Hepatocyte (in vitro differentiated cells): ENCODE measurements around the gene PSMG4. TPM values are rescaled to one million over a fixed set of nuclear protein-coding genes. Genes with fewer than 3 reads are reported as not detected.

ENCODE experiments used
- DNase-seq: peaks from one replicate; pipeline ENCODE4 v3.0.0-alpha.2; 2016; ENCODE audit warnings: low spot score
- H2AFZ ChIP-seq: fragments of 200-600 bp; sonication (generic); 2 replicates; pipeline ENCODE4 v1.6.0; 2016; ENCODE audit warnings: antibody characterized with exemption, mild to moderate bottlenecking
- H3K27ac ChIP-seq: fragments of 200-600 bp; sonication (generic); 2 replicates; pipeline ENCODE4 v1.5.1; 2016; ENCODE audit warnings: mild to moderate bottlenecking
- H3K27me3 ChIP-seq: fragments of 200-600 bp; sonication (generic); 2 replicates; pipeline ENCODE4 v1.6.1; 2016
- H3K36me3 ChIP-seq: fragments of 200-600 bp; sonication (generic); replicated peaks from 2 replicates; pipeline ENCODE4 v1.5.1; 2016; ENCODE audit warnings: low read depth; ENCODE audit not compliant: insufficient read depth
- H3K4me1 ChIP-seq: fragments of 200-600 bp; sonication (generic); 2 replicates; pipeline ENCODE4 v1.5.1; 2016; ENCODE audit warnings: mild to moderate bottlenecking, moderate library complexity; ENCODE audit not compliant: insufficient read depth
- H3K4me2 ChIP-seq: fragments of 200-600 bp; sonication (generic); 2 replicates; pipeline ENCODE4 v1.6.0; 2016
- H3K4me3 ChIP-seq: fragments of 200-600 bp; sonication (generic); 2 replicates; pipeline ENCODE4 v1.5.1; 2016; ENCODE audit warnings: mild to moderate bottlenecking
- H3K79me2 ChIP-seq: fragments of 200-600 bp; sonication (generic); 2 replicates; pipeline ENCODE4 v1.6.0; 2017; ENCODE audit warnings: mild to moderate bottlenecking
- H3K9me2 ChIP-seq: fragments of 200-600 bp; sonication (generic); replicated peaks from 2 replicates; pipeline ENCODE4 v1.6.0; 2017; ENCODE audit warnings: mild to moderate bottlenecking; ENCODE audit not compliant: insufficient read depth
- H3K9me3 ChIP-seq: fragments of 200-600 bp; sonication (generic); 2 replicates; pipeline ENCODE4 v1.5.1; 2016; ENCODE audit warnings: low read depth, mild to moderate bottlenecking
- H4K20me1 ChIP-seq: fragments of 200-600 bp; sonication (generic); 2 replicates; pipeline ENCODE4 v1.6.0; 2016; ENCODE audit warnings: mild to moderate bottlenecking; ENCODE audit not compliant: insufficient read depth, poor library complexity, severe bottlenecking
- CTCF ChIP-seq: fragments of 200-600 bp; sonication (generic); IDR thresholded peaks from 2 replicates; pipeline ENCODE4 v1.5.1; 2016; ENCODE audit warnings: antibody characterized with exemption, mild to moderate bottlenecking; ENCODE audit not compliant: poor library complexity
- EZH2 ChIP-seq: fragments of 200-600 bp; sonication (generic); IDR thresholded peaks from 2 replicates; pipeline ENCODE4 v1.6.1; 2016; ENCODE audit warnings: antibody characterized with exemption, mild to moderate bottlenecking, borderline replicate concordance
- EZH2phosphoT487 ChIP-seq: fragments of 200-600 bp; sonication (generic); IDR thresholded peaks from one replicate; pipeline ENCODE4 v1.6.1; 2018; ENCODE audit warnings: antibody characterized with exemption, mild to moderate bottlenecking, low read depth, moderate library complexity; ENCODE audit not compliant: unreplicated experiment, severe bottlenecking
- WGBS: methylation state at CpG from one replicate; pipeline ENCODE4 v1.1.6; 2016; ENCODE audit warnings: low lambda C conversion rate; ENCODE audit errors: missing lambda C conversion rate; 5-methylcytosine and 5-hydroxymethylcytosine counted together
- polyA plus RNA-seq: library from polyadenylated mRNA; unstranded; fragments of >200 nt; fragmentation: Nextera tagmentation; extraction: Ambion mirVana; gene quantifications from 2 replicates; pipeline ENCODE4 v1.2.1, GENCODE V29; 2016
- total RNA-seq: library from RNA; depleted of rRNA; stranded (reverse); fragments of >200 nt; gene quantifications from 2 replicates; pipeline ENCODE4 v1.2.3, GENCODE V29; 2014

PSMG4 gene
- total and polyA plus RNA-seq, 2 experiments from 2014 or later, result 15.5 to 26.4 TPM

GRCh38 chr6:3311826-3312225, 53.1 kb downstream of the PSMG4 start:
- H3K9me2 ChIP-seq, result no peaks in the 10 kb centered on the region
- no peak overlapping the region for H2AFZ ChIP-seq
- no peak overlapping the region for H3K4me2 ChIP-seq
- H3K4me3 ChIP-seq, result no peak overlapping the region
- no peaks in the 10 kb centered on the region for H3K9me3 ChIP-seq
- H4K20me1 ChIP-seq, result no peaks in the 10 kb centered on the region
- H3K27ac ChIP-seq, result no peak overlapping the region
- no peaks in the 10 kb centered on the region for H3K27me3 ChIP-seq
- no peaks in the 10 kb centered on the region for H3K4me1 ChIP-seq
- H3K79me2 ChIP-seq, result no peaks in the 10 kb centered on the region
- WGBS, result 94% methylated on average over 6 of the region's 6 CpGs
- no peak for DNase-seq
- TF ChIP-seq EZH2 (no peak), EZH2phosphoT487 (no peak), CTCF (no peak)
- no peaks in the 10 kb centered on the region for H3K36me3 ChIP-seq

- H3K4me1 ChIP-seq, result no peaks in the 10 kb centered on the region
- no peaks in the 10 kb centered on the region for H3K9me2 ChIP-seq
- H3K79me2 ChIP-seq, result no peaks in the 10 kb centered on the region
- H3K4me3 ChIP-seq, result no peak overlapping the region
- no peak overlapping the region for H3K4me2 ChIP-seq
- H3K27ac ChIP-seq, result no peak overlapping the region
- H3K9me3 ChIP-seq, result no peaks in the 10 kb centered on the region
- H2AFZ ChIP-seq, result no peak overlapping the region
- TF ChIP-seq EZH2 (no peak), CTCF (no peak), EZH2phosphoT487 (no peak)
- no peak for DNase-seq
- H3K27me3 ChIP-seq, result no peaks in the 10 kb centered on the region
- H3K36me3 ChIP-seq, result no peaks in the 10 kb centered on the region
- 92% methylated on average over 11 of the region's 11 CpGs for WGBS
- no peaks in the 10 kb centered on the region for H4K20me1 ChIP-seq
These were observed 54.0 kb downstream of the PSMG4 start for GRCh38 chr6:3312604-3313231.

GRCh38 chr6:3314176-3314575, 55.4 kb downstream of the PSMG4 start:
- Histone ChIP-seq H3K4me3 (no peak overlapping the region), H3K9me2 (no peaks in the 10 kb centered on the region), H4K20me1 (no peaks in the 10 kb centered on the region), H3K36me3 (no peaks in the 10 kb centered on the region), H3K79me2 (no peaks in the 10 kb centered on the region), H3K9me3 (no peaks in the 10 kb centered on the region), H2AFZ (no peak overlapping the region), H3K27ac (no peak overlapping the region), H3K4me1 (no peaks in the 10 kb centered on the region), H3K4me2 (no peak overlapping the region), H3K27me3 (no peaks in the 10 kb centered on the region)
- 94% methylated on average over 7 of the region's 7 CpGs for WGBS
- no peak for TF ChIP-seq EZH2phosphoT487
- no peak for TF ChIP-seq CTCF
- no peak for TF ChIP-seq EZH2
- no peak for DNase-seq
